ENCODE measurements around the gene RXRB.

Gene RXRB

DNA sequence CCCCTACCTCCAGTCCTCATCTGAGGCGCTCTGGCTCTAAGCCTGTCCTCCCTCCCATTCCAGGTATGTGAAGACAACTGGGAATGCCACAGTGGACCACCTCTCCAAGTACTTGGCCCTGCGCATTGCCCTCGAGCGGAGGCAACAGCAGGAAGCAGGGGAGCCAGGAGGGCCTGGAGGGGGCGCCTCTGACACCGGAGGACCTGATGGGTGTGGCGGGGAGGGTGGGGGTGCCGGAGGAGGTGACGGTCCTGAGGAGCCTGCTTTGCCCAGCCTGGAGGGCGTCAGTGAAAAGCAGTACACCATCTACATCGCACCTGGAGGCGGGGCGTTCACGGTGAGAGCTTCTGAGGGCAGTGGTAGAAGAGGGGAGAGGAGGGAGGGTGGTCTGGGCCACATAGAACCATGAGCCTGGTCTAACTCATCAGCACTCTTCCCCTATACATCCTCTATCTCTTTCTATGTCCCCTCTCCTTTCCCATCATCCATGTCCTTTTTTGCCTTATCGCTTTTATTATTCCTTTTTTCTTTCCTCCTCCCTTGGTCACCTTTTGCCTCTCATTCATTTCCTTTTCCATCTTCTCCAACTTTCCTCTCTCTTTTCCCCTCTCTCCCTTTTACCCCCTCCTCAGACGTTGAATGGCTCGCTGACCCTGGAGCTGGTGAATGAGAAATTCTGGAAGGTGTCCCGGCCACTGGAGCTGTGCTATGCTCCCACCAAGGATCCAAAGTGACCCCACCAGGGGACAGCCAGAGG is 11.4 kb upstream of the RXRB start:
- DNase-seq (ENCODE audit: low spot score): no peak

DNA sequence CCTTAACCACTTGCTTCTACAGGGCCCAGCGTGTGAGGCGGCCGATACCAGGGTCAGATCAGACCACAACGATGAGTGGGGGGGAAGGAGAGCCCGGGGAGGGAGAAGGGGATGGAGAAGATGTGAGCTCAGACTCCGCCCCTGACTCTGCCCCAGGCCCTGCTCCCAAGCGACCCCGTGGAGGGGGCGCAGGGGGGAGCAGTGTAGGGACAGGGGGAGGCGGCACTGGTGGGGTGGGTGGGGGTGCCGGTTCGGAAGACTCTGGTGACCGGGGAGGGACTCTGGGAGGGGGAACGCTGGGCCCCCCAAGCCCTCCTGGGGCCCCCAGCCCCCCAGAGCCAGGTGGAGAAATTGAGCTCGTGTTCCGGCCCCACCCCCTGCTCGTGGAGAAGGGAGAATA is 10.7 kb upstream of the RXRB start:
- DNase-seq (ENCODE audit: low spot score): no peak

DNA sequence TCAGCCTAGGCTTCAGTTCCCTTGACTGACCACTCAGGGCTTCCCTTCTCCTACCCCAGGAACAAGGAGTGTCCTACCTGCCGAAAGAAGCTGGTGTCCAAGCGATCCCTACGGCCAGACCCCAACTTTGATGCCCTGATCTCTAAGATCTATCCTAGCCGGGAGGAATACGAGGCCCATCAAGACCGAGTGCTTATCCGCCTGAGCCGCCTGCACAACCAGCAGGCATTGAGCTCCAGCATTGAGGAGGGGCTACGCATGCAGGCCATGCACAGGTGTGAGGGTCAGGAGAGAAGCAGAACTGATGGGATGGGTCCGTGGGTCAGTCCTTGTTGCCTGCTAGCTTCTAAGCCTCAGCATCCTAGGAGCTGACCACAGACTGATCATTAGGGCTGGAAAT is 9.4 kb upstream of the RXRB start:
- no peak for DNase-seq (ENCODE audit: low spot score)

DNA sequence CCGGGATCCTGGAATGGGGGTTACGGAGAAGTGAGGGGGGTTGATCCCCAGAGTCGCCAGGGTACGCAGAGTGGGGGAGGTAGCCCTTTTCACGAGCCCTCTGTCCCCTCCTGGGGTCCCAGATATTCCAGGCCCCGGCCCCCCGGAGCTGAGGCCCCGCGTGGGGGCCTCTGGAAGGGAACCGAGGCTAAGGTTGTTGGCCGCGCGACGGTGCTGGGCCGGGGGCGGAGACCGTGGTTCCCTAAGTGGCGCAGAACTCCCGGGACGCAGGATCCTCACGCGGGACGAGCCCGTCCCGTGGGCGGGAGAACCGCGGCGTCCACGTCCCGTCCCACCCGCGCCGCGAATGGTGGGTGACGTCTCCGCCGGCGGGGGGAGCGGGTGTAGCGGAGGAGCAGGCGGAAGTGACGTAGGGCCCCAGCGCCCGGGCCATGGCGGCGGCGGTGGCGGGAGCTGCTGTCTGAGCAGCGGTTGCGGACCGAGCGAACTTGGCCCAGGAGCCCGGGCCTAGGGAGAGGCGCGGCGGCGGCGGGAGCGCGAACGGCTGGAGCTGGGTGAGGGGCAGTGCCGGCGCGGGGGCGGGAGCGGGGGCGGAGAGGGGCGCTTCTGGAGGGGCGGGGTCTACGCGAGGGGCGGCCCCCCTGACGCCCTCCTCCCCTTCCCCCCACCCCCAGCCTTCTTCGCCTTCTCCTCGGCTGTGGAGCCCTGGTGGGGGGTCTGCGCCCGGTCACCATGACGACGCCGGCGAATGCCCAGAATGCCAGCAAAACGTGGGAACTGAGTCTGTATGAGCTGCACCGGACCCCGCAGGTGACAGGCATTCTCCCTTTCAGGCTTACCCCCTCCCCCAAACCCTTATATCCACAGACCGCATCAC is 7.9 kb upstream of the RXRB start, which contains the start of gene RING1:
RING1 (plus strand) TSS at position 410 of the 877 bp plus-strand sequence; CDS start at position 733, 323 bp downstream.
- DNase-seq (ENCODE audit: low spot score): peak; percentile 97

DNA sequence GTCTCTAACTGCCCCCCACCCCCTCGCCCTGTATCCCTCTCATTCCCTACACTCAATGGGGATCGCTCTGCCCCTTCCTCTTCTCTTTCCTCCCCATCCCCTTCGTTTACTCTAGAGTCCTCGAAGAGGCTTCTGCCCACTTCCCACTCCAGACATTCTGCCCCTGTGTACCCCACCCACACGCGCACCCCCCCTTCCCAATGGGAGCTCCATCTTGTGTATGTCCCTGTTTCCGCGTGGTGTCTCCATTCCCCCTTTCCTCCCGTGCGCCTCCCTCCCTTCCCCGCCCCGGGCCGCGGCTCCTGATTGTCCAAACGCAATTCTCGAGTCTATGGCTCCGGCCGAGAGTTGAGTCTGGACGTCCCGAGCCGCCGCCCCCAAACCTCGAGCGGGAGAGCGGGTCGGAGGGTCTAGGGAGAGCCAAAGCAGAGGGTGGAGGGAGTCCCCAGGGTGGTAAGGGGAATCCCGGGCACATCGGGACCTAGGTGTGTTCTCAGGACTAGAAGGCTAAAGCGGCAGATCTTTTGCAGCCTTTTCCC is 7.2 kb upstream of the RXRB start:
- DNase-seq (ENCODE audit: low spot score): peak; percentile 71

- DNase-seq (ENCODE audit: low spot score): peak; percentile 71
Measured at GRCh38 chr6:33206864-33207551, 6.5 kb upstream of the RXRB start.

DNA sequence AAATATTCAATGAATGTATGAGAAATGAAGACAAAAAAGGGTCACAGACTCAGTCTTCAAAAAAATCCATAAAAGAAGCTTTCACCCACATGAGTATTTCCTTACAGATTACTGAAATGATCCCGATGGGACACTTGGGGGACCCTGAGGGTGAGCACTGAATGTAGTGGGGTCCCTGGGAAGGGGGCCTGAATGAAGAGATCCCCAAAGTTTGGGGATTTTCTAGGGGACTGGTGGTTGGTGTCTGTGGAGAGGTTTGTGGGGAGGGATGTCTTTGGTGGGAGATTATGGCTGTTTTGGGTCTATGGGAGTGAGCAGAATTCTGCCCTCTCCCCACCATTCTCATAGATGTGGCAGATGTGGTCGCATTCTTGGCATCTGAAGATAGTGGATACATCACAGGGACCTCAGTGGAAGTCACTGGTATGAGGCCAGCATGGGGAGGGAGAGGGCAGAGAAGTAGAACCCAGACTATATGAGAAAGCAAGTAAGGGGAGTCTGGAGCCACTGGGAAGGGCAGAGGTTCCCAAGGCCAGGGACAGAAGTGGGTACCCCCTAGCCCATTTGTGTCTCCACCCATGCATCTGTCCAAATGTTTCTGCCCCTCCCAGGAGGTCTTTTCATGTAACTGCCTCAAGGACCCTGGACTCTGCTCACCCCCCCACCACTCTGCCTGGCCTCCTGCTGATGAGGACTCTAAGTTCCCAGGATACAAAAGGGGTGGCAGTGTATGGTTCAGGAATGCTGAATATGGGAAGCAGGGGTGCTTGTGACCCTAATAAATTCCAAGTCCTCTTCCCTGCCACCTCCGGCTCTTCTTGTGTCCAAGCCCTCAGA is 5.8 kb upstream of the RXRB start:
- no peak for DNase-seq (ENCODE audit: low spot score)

DNA sequence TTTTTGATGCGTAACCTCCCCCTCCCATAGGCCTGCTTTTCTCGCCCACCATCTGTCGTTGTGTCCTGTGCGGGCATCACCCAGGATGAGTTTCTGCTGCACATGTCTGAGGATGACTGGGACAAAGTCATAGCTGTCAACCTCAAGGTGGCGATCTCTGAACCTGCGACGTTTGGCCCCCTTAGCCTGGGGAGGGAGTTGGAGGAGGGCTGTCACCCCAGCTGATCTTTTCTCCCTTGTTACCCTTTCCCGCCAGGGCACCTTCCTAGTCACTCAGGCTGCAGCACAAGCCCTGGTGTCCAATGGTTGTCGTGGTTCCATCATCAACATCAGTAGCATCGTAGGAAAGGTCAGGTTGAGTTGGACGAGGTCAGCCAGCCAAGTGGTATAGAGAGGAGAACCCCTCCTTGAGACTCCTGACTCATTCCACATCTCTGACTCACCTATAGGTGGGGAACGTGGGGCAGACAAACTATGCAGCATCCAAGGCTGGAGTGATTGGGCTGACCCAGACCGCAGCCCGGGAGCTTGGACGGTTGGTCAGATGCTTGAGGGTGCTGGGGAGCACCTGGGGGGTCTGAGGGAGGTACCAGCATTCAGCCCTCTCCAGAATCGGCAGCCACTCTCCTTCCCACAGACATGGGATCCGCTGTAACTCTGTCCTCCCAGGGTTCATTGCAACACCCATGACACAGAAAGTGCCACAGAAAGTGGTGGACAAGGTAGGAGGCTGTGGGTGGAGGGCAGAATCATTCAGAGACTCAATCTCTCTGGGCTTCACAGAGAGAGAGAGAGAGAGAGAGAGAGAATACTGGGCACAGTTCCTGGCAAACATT is 4.9 kb upstream of the RXRB start:
- DNase-seq (ENCODE audit: low spot score): no peak

DNA sequence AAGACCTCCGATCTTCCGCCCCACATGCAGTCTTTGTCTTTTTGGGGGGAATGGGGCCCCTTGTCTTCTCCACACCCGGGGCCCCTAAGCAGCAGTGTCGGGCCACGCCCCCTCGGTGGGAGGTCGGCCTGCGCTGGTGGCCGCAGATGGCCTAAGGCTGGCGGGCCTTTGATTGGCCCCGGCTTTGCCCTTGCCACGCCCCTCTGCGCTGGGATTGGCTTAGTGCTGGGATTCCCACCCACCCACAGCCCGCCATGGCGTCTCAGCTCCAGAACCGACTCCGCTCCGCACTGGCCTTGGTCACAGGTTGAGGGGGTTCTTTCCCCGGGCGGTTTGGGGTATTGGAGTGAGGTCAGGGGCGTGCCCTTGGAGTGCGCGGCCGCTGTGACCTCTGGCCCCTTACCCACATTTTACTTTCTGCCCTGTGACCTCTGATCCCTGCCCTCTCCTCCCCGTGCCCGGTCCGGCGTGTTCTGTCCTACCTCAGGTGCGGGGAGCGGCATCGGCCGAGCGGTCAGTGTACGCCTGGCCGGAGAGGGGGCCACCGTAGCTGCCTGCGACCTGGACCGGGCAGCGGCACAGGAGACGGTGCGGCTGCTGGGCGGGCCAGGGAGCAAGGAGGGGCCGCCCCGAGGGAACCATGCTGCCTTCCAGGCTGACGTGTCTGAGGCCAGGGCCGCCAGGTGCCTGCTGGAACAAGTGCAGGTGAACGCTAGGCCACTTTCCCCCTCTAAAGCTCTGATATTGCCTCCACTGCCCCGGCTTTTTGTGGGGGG is 4.1 kb upstream of the RXRB start, which contains the start of gene HSD17B8:
HSD17B8 (plus strand) TSS at position 241 of the 776 bp plus-strand sequence; CDS start at position 255, 14 bp downstream.
- DNase-seq (ENCODE audit: low spot score): peak; percentile 95

GRCh38 chr6:33204165-33204414 is 3.6 kb upstream of the RXRB start:
- no peak for DNase-seq (ENCODE audit: low spot score)

DNA sequence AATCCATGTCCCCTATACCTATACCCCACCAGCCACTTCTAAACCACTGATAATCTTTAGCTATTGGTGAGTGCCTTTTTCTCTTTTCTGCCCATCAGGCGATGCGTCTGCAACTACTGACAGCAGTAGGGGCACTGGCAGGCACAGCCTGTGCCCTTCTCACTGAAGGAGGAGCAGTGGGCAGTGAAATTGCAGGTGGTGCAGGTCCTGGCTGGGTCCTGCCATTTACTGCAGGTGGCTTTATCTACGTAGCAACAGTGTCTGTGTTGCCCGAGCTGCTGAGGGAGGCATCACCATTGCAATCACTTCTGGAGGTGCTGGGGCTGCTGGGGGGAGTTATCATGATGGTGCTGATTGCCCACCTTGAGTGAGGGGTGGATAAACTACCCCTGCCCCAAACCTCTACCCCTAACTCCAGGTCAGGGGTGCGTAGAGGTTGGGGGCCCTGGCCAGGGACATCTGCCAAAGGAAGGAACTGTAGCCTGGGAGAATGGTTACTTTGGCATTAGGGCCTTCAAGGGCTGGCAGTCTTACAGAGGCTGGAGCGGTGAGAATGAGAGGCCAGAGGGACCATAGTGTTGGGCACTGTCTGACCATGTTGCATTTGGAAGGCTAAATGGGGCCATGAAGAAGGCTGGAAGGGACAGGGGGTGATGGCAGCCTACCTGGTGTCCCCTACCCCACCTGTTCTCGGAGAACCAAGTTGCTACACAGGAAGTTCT is 3.1 kb upstream of the RXRB start:
- DNase-seq (ENCODE audit: low spot score): no peak

GRCh38 chr6:33202799-33203198 is 2.3 kb upstream of the RXRB start:
- no peak for DNase-seq (ENCODE audit: low spot score)

GRCh38 chr6:33201935-33202334 is 1.5 kb upstream of the RXRB start:
- DNase-seq (ENCODE audit: low spot score): no peak

DNA sequence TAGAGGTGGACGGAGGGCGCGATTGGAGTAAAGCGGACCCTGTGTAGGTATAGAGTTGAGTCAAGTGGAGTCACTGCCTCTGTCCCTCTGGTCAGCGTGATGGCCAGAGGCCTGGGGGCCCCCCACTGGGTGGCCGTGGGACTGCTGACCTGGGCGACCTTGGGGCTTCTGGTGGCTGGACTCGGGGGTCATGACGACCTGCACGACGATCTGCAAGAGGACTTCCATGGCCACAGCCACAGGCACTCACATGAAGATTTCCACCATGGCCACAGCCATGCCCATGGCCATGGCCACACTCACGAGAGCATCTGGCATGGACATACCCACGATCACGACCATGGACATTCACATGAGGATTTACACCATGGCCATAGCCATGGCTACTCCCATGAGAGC is 681 bp upstream of the RXRB start:
- DNase-seq (ENCODE audit: low spot score): no peak

- peak; percentile 67 for DNase-seq (ENCODE audit: low spot score)
Measured at GRCh38 chr6:33199687-33200218, 712 bp downstream of the RXRB start.

DNA sequence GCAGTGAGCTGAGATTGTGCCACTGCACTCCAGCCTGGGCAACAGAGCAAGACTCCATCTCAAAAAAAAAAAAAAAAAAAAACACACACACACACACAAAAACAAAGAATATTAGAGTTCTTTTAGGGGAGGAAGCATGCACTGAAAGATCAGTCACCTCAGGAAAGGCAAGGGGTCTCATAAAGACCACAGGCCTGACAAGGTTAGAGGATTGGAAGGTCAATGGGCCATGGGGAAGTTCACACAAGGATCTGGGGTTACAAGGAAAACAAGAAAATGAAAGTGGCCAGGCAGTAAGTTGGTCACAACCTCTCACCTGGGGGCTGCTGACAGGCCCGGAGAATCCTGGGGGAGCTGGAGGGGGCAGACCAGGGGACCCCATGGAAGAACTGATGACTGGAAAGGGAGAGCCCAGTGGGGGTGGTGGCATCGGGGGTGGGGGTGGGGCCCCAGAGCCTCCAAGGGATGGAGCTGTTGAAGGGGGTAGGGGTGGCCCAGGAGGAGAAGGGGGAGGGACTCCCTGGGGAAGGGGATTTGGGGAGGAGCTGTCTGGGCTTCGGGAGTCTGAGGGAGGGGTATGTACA is 1.5 kb downstream of the RXRB start:
- DNase-seq (ENCODE audit: low spot score): no peak

DNA sequence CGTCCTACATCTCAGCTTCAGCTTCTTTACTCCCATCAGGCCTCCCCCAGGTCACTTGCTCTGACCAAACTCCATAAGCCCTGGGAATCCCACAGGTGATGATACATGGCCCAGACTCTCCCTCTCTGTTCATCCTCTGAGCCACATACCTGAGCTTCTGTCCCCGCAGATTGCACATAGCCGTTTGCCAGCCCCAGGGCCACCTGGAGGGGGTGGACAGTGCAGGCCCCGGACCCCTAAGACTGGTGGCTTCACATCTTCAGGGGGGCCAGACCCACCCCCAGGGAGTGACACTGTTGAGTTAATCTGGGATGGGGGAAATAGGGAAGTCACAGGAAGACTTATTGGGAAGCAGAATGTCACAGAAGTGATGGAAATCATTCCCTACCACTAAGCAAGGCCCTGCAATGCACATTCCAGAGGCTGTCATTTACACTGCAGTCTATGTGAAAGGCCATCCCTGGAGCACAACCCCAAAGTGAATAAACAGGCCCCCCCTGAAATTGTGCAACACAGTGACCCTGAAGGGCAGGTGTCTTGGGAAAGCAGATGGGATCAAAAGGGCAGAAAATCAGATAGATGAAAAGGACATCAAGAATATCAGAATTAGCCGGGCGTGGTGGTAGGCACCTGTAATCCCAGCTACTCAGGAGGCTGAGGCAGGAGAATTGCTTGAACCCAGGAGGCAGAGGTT is 2.2 kb downstream of the RXRB start:
- no peak for DNase-seq (ENCODE audit: low spot score)
